ENCODE measurements around the gene PCDHGA5. TPM values are rescaled to one million over a fixed set of nuclear protein-coding genes. Genes with fewer than 3 reads are reported as not detected.

Gene PCDHGA5
- total RNA-seq, 2 experiments from 2014 or later, result 0.05 TPM; not detected in 1

GRCh38 chr5:141355641-141356040 is 8.3 kb upstream of the PCDHGA5 start:
- intact Hi-C loops (cut with micrococcal nuclease), result no loop called here
- no peak for DNase-seq
- Mint-ChIP-seq H3K4me3 (no peak overlapping the region), H3K9me3 (peaks cover 22% of the 10 kb centered on the region), H3K27ac (no peak overlapping the region), H3K4me1 (ENCODE audit: low read depth) (no peaks in the 10 kb centered on the region), H3K36me3 (ENCODE audit: low read depth) (peaks cover 22% of the 10 kb centered on the region), H3K27me3 (ENCODE audit: low read depth) (peaks cover 66% of the 10 kb centered on the region)
- CTCF ChIA-PET, result interaction anchor here (0.9 to 1.7 kb wide), 6 partner anchors 9 to 202 kb away, joined by 3 to 4 read pairs (median 3); partner anchors contain the start of genes PCDHGA5 and PCDHGB3

- Mint-ChIP-seq H3K36me3 (ENCODE audit: low read depth) (peaks cover 27% of the 10 kb centered on the region), H3K4me3 (no peak overlapping the region), H3K27ac (no peak overlapping the region), H3K9me3 (peaks cover 23% of the 10 kb centered on the region), H3K27me3 (ENCODE audit: low read depth) (peaks cover 66% of the 10 kb centered on the region), H3K4me1 (ENCODE audit: low read depth) (no peaks in the 10 kb centered on the region)
- intact Hi-C loops (cut with micrococcal nuclease), result no loop called here
- DNase-seq, result no peak
- CTCF ChIA-PET, result interaction anchor here (0.6 to 1.7 kb wide), 5 partner anchors 8 to 202 kb away, joined by 3 to 4 read pairs (median 4); partner anchors contain the start of genes PCDHGA5 and PCDHGB3
Measured at GRCh38 chr5:141356133-141356532, 7.8 kb upstream of the PCDHGA5 start.

- Mint-ChIP-seq H3K36me3 (ENCODE audit: low read depth) (peaks cover 28% of the 10 kb centered on the region), H3K4me3 (no peak overlapping the region), H3K4me1 (ENCODE audit: low read depth) (no peaks in the 10 kb centered on the region), H3K27me3 (ENCODE audit: low read depth) (peaks cover 68% of the 10 kb centered on the region), H3K9me3 (peaks cover 27% of the 10 kb centered on the region), H3K27ac (no peak overlapping the region)
- no peak for DNase-seq
- intact Hi-C loops (cut with micrococcal nuclease), result no loop called here
- CTCF ChIA-PET, result no interaction called here
Measured at GRCh38 chr5:141356950-141357349, 7.0 kb upstream of the PCDHGA5 start.

- H3K27ac Mint-ChIP-seq, result no peak within 1 kb of the TSS
- DNase-seq, result peak; percentile 19
- intact Hi-C loops (cut with micrococcal nuclease), result no loop called here
- H3K36me3 Mint-ChIP-seq (ENCODE audit: low read depth), result peaks cover 30% of the 10 kb centered on the region
- peak within 1 kb of the TSS; percentile 56 for H3K4me3 Mint-ChIP-seq
- H3K27me3 Mint-ChIP-seq (ENCODE audit: low read depth), result peaks cover 82% of the 10 kb centered on the region
- peaks cover 25% of the 10 kb centered on the region for H3K9me3 Mint-ChIP-seq
- H3K4me1 Mint-ChIP-seq (ENCODE audit: low read depth), result no peaks in the 10 kb centered on the region
- CTCF ChIA-PET, result no interaction called here
Measured at GRCh38 chr5:141359790-141360426, 4.1 kb upstream of the PCDHGA5 start, which contains the start of gene PCDHGB2. TSS of gene PCDHGB2 (plus strand) at chr5:141359994. CDS start at chr5:141360136, 142 bp downstream.

DNA sequence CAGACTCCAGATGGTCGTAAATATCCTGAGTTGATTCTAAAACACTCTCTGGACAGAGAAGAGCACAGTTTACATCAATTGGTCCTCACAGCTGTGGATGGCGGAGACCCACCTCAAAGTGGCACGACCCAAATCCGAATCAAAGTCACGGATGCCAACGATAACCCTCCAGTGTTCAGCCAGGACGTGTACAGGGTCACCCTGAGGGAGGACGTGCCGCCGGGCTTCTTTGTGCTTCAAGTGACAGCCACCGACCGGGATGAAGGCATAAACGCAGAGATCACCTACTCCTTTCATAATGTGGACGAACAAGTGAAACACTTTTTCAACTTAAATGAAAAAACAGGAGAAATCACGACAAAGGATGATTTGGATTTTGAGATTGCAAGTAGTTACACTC is 3.3 kb upstream of the PCDHGA5 start:
- no peaks in the 10 kb centered on the region for H3K4me1 Mint-ChIP-seq (ENCODE audit: low read depth)
- peaks cover 31% of the 10 kb centered on the region for H3K36me3 Mint-ChIP-seq (ENCODE audit: low read depth)
- intact Hi-C loops (cut with micrococcal nuclease), result no loop called here
- no peak for DNase-seq
- H3K27ac Mint-ChIP-seq, result no peak overlapping the region
- peaks cover 83% of the 10 kb centered on the region for H3K27me3 Mint-ChIP-seq (ENCODE audit: low read depth)
- H3K4me3 Mint-ChIP-seq, result no peak overlapping the region
- CTCF ChIA-PET, result no interaction called here
- H3K9me3 Mint-ChIP-seq, result peaks cover 31% of the 10 kb centered on the region

- Mint-ChIP-seq H3K4me1 (ENCODE audit: low read depth) (no peaks in the 10 kb centered on the region), H3K27me3 (ENCODE audit: low read depth) (peaks cover 77% of the 10 kb centered on the region), H3K4me3 (no peak overlapping the region), H3K27ac (no peak overlapping the region), H3K9me3 (peaks cover 30% of the 10 kb centered on the region), H3K36me3 (ENCODE audit: low read depth) (peaks cover 28% of the 10 kb centered on the region)
- no peak for DNase-seq
- CTCF ChIA-PET, result no interaction called here
- intact Hi-C loops (cut with micrococcal nuclease), result no loop called here
Measured at GRCh38 chr5:141362719-141363118, 1.2 kb upstream of the PCDHGA5 start.

- intact Hi-C loops (cut with micrococcal nuclease), result no loop called here
- Mint-ChIP-seq H3K4me1 (ENCODE audit: low read depth) (peaks cover 4% of the 10 kb centered on the region), H3K9me3 (peaks cover 23% of the 10 kb centered on the region), H3K27ac (no peak overlapping the region), H3K36me3 (ENCODE audit: low read depth) (peaks cover 11% of the 10 kb centered on the region), H3K27me3 (ENCODE audit: low read depth) (peaks cover 72% of the 10 kb centered on the region), H3K4me3 (no peak overlapping the region)
- CTCF ChIA-PET, result no interaction called here
- no peak for DNase-seq
Measured at GRCh38 chr5:141366016-141366896, 2.3 kb downstream of the PCDHGA5 start.

- H3K4me3 Mint-ChIP-seq, result peak within 1 kb of the TSS; percentile 69
- peaks cover 4% of the 10 kb centered on the region for H3K4me1 Mint-ChIP-seq (ENCODE audit: low read depth)
- peaks cover 25% of the 10 kb centered on the region for H3K9me3 Mint-ChIP-seq
- peaks cover 7% of the 10 kb centered on the region for H3K36me3 Mint-ChIP-seq (ENCODE audit: low read depth)
- intact Hi-C loops (cut with micrococcal nuclease), result loop anchor here (1.0 to 10.0 kb wide), 4 partner anchors 37 to 194 kb away; partner anchors contain the start of genes PCDHB13, PCDHGA11 and PCDHGB6
- H3K27ac Mint-ChIP-seq, result no peak within 1 kb of the TSS
- CTCF ChIA-PET, result interaction anchor here (0.6 to 2.0 kb wide), 21 partner anchors 11 to 196 kb away, joined by 3 to 8 read pairs (median 3); partner anchors contain the start of genes PCDHGA11, PCDHGA12, PCDHGA2 and PCDHGB1
- H3K27me3 Mint-ChIP-seq (ENCODE audit: low read depth), result peaks cover 68% of the 10 kb centered on the region
- peak; percentile 47 for DNase-seq
Measured at GRCh38 chr5:141369994-141370848, 6.3 kb downstream of the PCDHGA5 start, which contains the start of gene PCDHGB3. TSS of gene PCDHGB3 (plus strand) at chr5:141370242. CDS start at chr5:141370395, 153 bp downstream.

DNA sequence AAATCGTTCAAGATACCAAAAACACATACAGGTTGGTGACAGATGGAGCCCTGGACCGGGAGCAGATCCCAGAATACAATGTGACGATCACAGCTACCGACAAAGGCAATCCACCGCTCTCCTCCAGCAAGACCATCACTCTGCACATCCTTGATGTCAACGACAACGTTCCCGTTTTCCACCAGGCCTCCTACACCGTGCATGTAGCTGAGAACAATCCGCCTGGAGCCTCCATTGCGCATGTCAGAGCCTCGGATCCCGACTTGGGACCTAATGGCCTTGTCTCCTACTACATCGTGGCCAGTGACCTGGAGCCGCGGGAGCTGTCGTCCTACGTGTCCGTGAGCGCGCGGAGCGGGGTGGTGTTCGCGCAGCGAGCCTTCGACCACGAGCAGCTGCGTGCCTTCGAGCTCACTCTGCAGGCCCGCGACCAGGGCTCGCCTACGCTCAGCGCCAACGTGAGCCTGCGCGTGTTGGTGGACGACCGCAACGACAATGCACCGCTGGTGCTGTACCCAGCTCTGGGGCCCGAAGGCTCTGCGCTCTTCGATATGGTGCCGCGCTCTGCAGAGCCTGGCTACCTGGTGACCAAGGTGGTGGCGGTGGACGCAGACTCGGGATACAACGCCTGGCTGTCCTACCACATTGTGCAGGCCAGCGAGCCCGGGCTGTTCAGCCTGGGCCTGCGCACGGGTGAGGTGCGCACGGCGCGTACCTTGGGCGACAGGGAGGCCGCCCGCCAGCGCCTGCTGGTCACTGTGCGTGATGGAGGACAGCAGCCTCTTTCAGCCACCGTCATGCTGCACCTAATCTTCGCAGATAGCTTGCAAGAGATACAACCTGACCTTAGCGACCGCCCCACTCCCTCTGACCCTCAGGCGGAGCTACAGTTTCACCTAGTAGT is 7.9 kb downstream of the PCDHGA5 start:
- no peak for DNase-seq
- Mint-ChIP-seq H3K27ac (no peak overlapping the region), H3K36me3 (ENCODE audit: low read depth) (peaks cover 9% of the 10 kb centered on the region), H3K9me3 (peaks cover 24% of the 10 kb centered on the region), H3K27me3 (ENCODE audit: low read depth) (peaks cover 66% of the 10 kb centered on the region), H3K4me1 (ENCODE audit: low read depth) (peaks cover 4% of the 10 kb centered on the region), H3K4me3 (no peak overlapping the region)
- intact Hi-C loops (cut with micrococcal nuclease), result loop anchor here (5.0 to 10.0 kb wide), 3 partner anchors 35 to 157 kb away; partner anchors contain the start of genes PCDHB13, PCDHGA11 and PCDHGB6
- CTCF ChIA-PET, result interaction anchor here (0.6 to 1.2 kb wide), 5 partner anchors 9 to 150 kb away, joined by 3 to 4 read pairs (median 3); partner anchors contain the start of gene PCDHGA4

DNA sequence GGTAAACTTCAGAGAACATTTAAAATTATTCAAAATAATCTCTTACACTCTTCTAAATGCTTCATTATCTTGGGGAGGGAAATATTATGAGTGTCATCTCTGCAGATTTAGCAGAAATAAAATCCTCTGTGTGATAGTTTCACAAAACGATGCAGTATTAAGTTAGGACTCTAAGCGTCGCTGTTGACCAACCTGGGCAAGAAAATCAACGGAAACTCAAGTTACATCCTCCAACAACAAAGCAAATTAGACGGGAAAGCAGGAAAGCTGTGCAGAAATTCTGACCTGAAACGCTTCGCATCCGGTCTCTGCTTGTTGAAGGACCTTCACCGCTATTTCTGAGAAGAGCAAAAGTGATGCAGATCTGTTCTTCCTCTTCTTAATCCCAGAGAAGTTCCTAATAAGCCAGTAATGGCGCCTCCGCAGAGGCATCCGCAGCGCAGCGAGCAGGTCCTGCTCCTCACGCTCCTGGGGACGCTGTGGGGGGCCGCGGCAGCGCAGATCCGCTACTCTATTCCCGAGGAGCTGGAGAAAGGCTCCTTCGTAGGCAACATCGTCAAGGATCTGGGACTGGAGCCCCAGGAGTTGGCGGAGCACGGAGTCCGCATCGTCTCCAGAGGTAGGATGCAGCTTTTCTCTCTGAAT is 9.8 kb downstream of the PCDHGA5 start, which contains the start of gene PCDHGA6:
PCDHGA6 (plus strand) TSS at position 219 of the 645 bp plus-strand sequence; CDS start at position 412, 193 bp downstream.
- Mint-ChIP-seq H3K27me3 (ENCODE audit: low read depth) (peaks cover 57% of the 10 kb centered on the region), H3K27ac (no peak within 1 kb of the TSS), H3K9me3 (peaks cover 28% of the 10 kb centered on the region), H3K4me3 (peak within 1 kb of the TSS; percentile 51), H3K36me3 (ENCODE audit: low read depth) (peaks cover 11% of the 10 kb centered on the region), H3K4me1 (ENCODE audit: low read depth) (peaks cover 4% of the 10 kb centered on the region)
- CTCF ChIA-PET, result interaction anchor here (1.0 to 1.2 kb wide), 2 partner anchors 10 to 47 kb away, joined by 3 to 4 read pairs; partner anchors contain the start of genes PCDHGA11 and PCDHGA5
- no peak for DNase-seq
- intact Hi-C loops (cut with micrococcal nuclease), result loop anchor here (5.0 to 10.0 kb wide), 3 partner anchors 34 to 159 kb away; partner anchors contain the start of genes PCDHB13, PCDHGA11 and PCDHGB6

Measured in activated naive CD4-positive, alpha-beta T cell treated with anti-CD3 and anti-CD28 coated beads for 36 hours (primary cell).